Measurements from ENCODE around the gene GPC5.
A peak's percentile ranks its signal among the peaks of the same experiment; 100 is the strongest.
"Not testable (repeated sequence)": the region's sequence is repeated elsewhere in the genome, so short reads cannot be mapped to it uniquely, and the experiment has no call there.

Gene GPC5

GRCh38 chr13:91661692-91662490 lies 263.5 kb downstream of the GPC5 start:
- no peak for DNase-seq

- DNase-seq: peak; percentile 74
Observed at GRCh38 chr13:91664039-91664438, 265.6 kb downstream of the GPC5 start.

GRCh38 chr13:91667486-91667885 lies 269.1 kb downstream of the GPC5 start:
- no peak for DNase-seq

- no peak for DNase-seq
Observed at GRCh38 chr13:91668866-91669495, 270.6 kb downstream of the GPC5 start.

GRCh38 chr13:91674347-91674746 lies 275.9 kb downstream of the GPC5 start:
- DNase-seq: not testable (repeated sequence)

GRCh38 chr13:91684746-91685145 lies 286.3 kb downstream of the GPC5 start:
- DNase-seq: no peak

GRCh38 chr13:91690944-91691343 lies 292.5 kb downstream of the GPC5 start:
- DNase-seq: no peak

- DNase-seq: no peak
Observed at GRCh38 chr13:91693466-91693865, 295.0 kb downstream of the GPC5 start.

- DNase-seq: no peak
Observed at GRCh38 chr13:91698308-91698707, 299.9 kb downstream of the GPC5 start.

GRCh38 chr13:91698767-91699166 lies 300.3 kb downstream of the GPC5 start:
- DNase-seq: no peak

- DNase-seq: no peak
Observed at GRCh38 chr13:91699863-91700262, 301.4 kb downstream of the GPC5 start.

GRCh38 chr13:91701975-91702374 lies 303.6 kb downstream of the GPC5 start:
- DNase-seq: no peak

- DNase-seq: no peak
Observed at GRCh38 chr13:91702411-91702810, 304.0 kb downstream of the GPC5 start.

GRCh38 chr13:91704398-91704797 lies 306.0 kb downstream of the GPC5 start:
- no peak for DNase-seq

GRCh38 chr13:91708558-91708957 lies 310.1 kb downstream of the GPC5 start:
- no peak for DNase-seq

GRCh38 chr13:91709180-91709579 lies 310.8 kb downstream of the GPC5 start:
- no peak for DNase-seq

GRCh38 chr13:91710733-91711132 lies 312.3 kb downstream of the GPC5 start:
- no peak for DNase-seq

GRCh38 chr13:91714855-91715254 lies 316.4 kb downstream of the GPC5 start:
- no peak for DNase-seq

- no peak for DNase-seq
Observed at GRCh38 chr13:91716436-91717065, 318.1 kb downstream of the GPC5 start.

GRCh38 chr13:91719033-91719432 lies 320.6 kb downstream of the GPC5 start:
- no peak for DNase-seq

- no peak for DNase-seq
Observed at GRCh38 chr13:91721413-91721812, 323.0 kb downstream of the GPC5 start.

- DNase-seq: peak; percentile 32
Observed at GRCh38 chr13:91722267-91722884, 324.0 kb downstream of the GPC5 start.

- DNase-seq: no peak
Observed at GRCh38 chr13:91724591-91724990, 326.2 kb downstream of the GPC5 start.

- no peak for DNase-seq
Observed at GRCh38 chr13:91725646-91726045, 327.2 kb downstream of the GPC5 start.

Data from NCI-H2171 (cell line).